ENCODE results near the gene GPR146.
A peak's percentile ranks its signal among the peaks of the same experiment; 100 is the strongest.

GPR146 gene

GRCh38 chr7:1019255-1019785, 25.0 kb upstream of the GPR146 start:
- no peak overlapping the region for H3K4me3 ChIP-seq (ENCODE audit: low read depth, low read length)
- no peak for DNase-seq (ENCODE audit: low read depth)
- no peak for TF ChIP-seq CTCF (conservative IDR thresholded peaks at IDR 0.05; ENCODE audit: low read depth, low read length)

- TF ChIP-seq CTCF (conservative IDR thresholded peaks at IDR 0.05; ENCODE audit: low read depth, low read length): no peak
- no peak overlapping the region for H3K4me3 ChIP-seq (ENCODE audit: low read depth, low read length)
- no peak for DNase-seq (ENCODE audit: low read depth)
Measured at GRCh38 chr7:1019789-1020610, 24.3 kb upstream of the GPR146 start.

- no peak for DNase-seq (ENCODE audit: low read depth)
- TF ChIP-seq CTCF (conservative IDR thresholded peaks at IDR 0.05; ENCODE audit: low read depth, low read length): peak; percentile 29
- H3K4me3 ChIP-seq (ENCODE audit: low read depth, low read length): no peak overlapping the region
Measured at GRCh38 chr7:1020849-1021251, 23.5 kb upstream of the GPR146 start.

GRCh38 chr7:1021366-1021765, 23.0 kb upstream of the GPR146 start:
- no peak for DNase-seq (ENCODE audit: low read depth)
- H3K4me3 ChIP-seq (ENCODE audit: low read depth, low read length): no peak overlapping the region
- TF ChIP-seq CTCF (conservative IDR thresholded peaks at IDR 0.05; ENCODE audit: low read depth, low read length): no peak

GRCh38 chr7:1021931-1022330, 22.4 kb upstream of the GPR146 start:
- H3K4me3 ChIP-seq (ENCODE audit: low read depth, low read length): no peak overlapping the region
- DNase-seq (ENCODE audit: low read depth): no peak
- no peak for TF ChIP-seq CTCF (conservative IDR thresholded peaks at IDR 0.05; ENCODE audit: low read depth, low read length)

- no peak for TF ChIP-seq CTCF (conservative IDR thresholded peaks at IDR 0.05; ENCODE audit: low read depth, low read length)
- H3K4me3 ChIP-seq (ENCODE audit: low read depth, low read length): no peak overlapping the region
Measured at GRCh38 chr7:1022356-1022755, 22.0 kb upstream of the GPR146 start.

More at GRCh38 chr7:1022356-1022755, 22.0 kb upstream of the GPR146 start:
- no peak for DNase-seq (ENCODE audit: low read depth)
